GM18909 (cell line): Measurements from ENCODE around the gene ISG20L2.
A peak's percentile ranks its signal among the peaks of the same experiment; 100 is the strongest.

ENCODE experiments used
- ATAC-seq: cut with Tn5 transposase; IDR thresholded peaks from one replicate; pipeline ENCODE4 v1.9.1; 2021; ENCODE audit warnings: mild to moderate bottlenecking; ENCODE audit not compliant: unreplicated experiment, poor library complexity

The ISG20L2 gene

GRCh38 chr1:156742017-156742416 is 13.5 kb upstream of the ISG20L2 start:
- ATAC-seq: no peak

GRCh38 chr1:156741481-156741983 is 13.0 kb upstream of the ISG20L2 start:
- no peak for ATAC-seq

- ATAC-seq: peak; percentile 85
Observed at GRCh38 chr1:156740741-156741480, 12.3 kb upstream of the ISG20L2 start, which contains the start of gene MRPL24. MRPL24 (minus strand) TSS chr1:156741088; CDS start chr1:156738704, 2,384 bp downstream.

GRCh38 chr1:156740237-156740740 is 11.7 kb upstream of the ISG20L2 start:
- no peak for ATAC-seq

GRCh38 chr1:156738916-156739315 is 10.3 kb upstream of the ISG20L2 start:
- no peak for ATAC-seq

GRCh38 chr1:156738407-156738806 is 9.8 kb upstream of the ISG20L2 start:
- no peak for ATAC-seq

GRCh38 chr1:156733989-156734584 is 5.5 kb upstream of the ISG20L2 start:
- ATAC-seq: no peak

GRCh38 chr1:156727926-156728598 is 504 bp downstream of the ISG20L2 start, which contains the start of gene METTL25B:
METTL25B (plus strand) TSS chr1:156728469; CDS start chr1:156729105, 636 bp downstream.
- peak; percentile 64 for ATAC-seq

- ATAC-seq: no peak
Observed at GRCh38 chr1:156727492-156727891, 1.1 kb downstream of the ISG20L2 start.

GRCh38 chr1:156726549-156727226 is 1.9 kb downstream of the ISG20L2 start:
- no peak for ATAC-seq

GRCh38 chr1:156725683-156726280 is 2.8 kb downstream of the ISG20L2 start:
- no peak for ATAC-seq

- ATAC-seq: no peak
Observed at GRCh38 chr1:156721535-156721934, 7.0 kb downstream of the ISG20L2 start.

GRCh38 chr1:156721131-156721530 is 7.4 kb downstream of the ISG20L2 start:
- ATAC-seq: no peak

- ATAC-seq: no peak
Observed at GRCh38 chr1:156717351-156717750, 11.2 kb downstream of the ISG20L2 start.

- ATAC-seq: no peak
Observed at GRCh38 chr1:156714830-156715229, 13.7 kb downstream of the ISG20L2 start.

- ATAC-seq: no peak
Observed at GRCh38 chr1:156712626-156713025, 15.9 kb downstream of the ISG20L2 start.

GRCh38 chr1:156711011-156711817 is 17.4 kb downstream of the ISG20L2 start:
- ATAC-seq: no peak

GRCh38 chr1:156709757-156710489 is 18.6 kb downstream of the ISG20L2 start:
- no peak for ATAC-seq
